GM21737 (cell line): Measurements from ENCODE around the gene APH1A.
A peak's percentile ranks its signal among the peaks of the same experiment; 100 is the strongest.
"Not testable (repeated sequence)": the region's sequence is repeated elsewhere in the genome, so short reads cannot be mapped to it uniquely, and the experiment has no call there.

Experiments
- ATAC-seq: cut with Tn5 transposase; IDR thresholded peaks from one replicate; pipeline ENCODE4 v1.9.1; 2021; ENCODE audit warnings: mild to moderate bottlenecking, moderate library complexity; ENCODE audit not compliant: unreplicated experiment

APH1A gene

GRCh38 chr1:150269451-150269850 lies 635 bp upstream of the APH1A start:
- ATAC-seq: no peak

- ATAC-seq: peak; percentile 15
Observed at GRCh38 chr1:150268340-150268704, 494 bp downstream of the APH1A start.

- no peak for ATAC-seq
Observed at GRCh38 chr1:150267896-150268295, 920 bp downstream of the APH1A start.

GRCh38 chr1:150263549-150263948 lies 5.3 kb downstream of the APH1A start:
- no peak for ATAC-seq

GRCh38 chr1:150262388-150263320 lies 6.2 kb downstream of the APH1A start:
- no peak for ATAC-seq

DNA sequence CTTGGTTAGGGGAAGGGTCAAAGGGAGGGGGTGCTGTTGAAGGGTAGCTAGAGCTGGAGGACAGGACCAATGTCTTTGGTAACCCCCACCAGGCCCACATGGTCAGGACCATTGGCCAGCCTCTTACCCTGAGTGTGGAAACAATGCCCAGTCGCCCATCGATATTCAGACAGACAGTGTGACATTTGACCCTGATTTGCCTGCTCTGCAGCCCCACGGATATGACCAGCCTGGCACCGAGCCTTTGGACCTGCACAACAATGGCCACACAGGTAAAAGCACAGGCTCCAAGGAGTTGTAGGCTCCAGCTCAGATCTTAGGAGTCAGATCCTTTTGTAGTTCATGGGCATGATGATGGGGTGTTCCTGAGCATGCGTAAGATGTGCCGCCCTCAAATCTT lies 7.4 kb downstream of the APH1A start:
- ATAC-seq: no peak

DNA sequence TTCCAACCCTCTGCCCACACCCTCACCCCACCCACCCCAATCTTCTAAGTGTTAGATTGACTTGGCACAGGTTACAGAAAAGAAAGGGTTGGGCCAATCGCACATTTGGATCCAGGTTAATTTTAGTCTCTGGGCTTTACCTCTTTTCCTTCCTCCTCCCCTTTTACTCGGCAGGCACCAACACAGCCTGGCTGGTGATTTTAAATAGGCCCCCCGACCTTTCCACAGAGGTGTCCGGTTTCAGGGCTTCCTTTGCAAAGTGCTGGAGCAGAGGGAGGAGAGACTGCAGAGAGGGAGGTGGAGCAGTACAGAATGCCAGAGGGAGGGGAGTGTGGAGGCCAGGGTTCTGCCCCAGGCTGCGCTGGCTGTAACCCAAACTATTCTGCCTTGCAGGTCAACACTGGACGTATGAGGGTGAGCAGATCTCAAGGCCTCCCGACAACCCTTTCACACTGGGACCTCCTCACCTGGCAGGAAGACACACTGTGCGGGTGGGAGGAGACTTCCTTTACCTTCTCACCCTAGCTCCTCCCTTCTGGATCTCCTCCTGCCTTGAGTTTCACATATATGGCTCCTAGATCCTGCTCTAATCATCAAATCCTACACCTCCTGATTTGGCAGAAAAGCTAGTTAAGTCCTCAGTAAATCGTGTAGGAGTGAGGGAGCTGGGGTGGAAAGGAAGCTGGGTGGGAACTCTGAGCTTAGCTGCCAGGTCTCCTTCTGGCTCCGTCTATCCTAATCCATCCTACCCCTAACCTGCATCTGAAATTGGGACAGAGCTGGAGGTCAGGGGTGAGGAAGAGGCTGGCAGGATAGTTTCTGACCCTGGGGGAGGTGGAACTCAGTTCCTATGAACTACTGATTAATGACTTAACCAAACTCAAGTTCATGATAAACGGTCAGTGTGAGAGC lies 8.8 kb downstream of the APH1A start:
- ATAC-seq: no peak

GRCh38 chr1:150259217-150259616 lies 9.6 kb downstream of the APH1A start:
- no peak for ATAC-seq

- no peak for ATAC-seq
Observed at GRCh38 chr1:150257624-150258585, 10.9 kb downstream of the APH1A start, which contains the start of gene CA14. Gene CA14, plus strand, starts transcription at chr1:150257774. Its CDS starts 355 bp downstream, at chr1:150258129.

GRCh38 chr1:150256554-150257341 lies 12.1 kb downstream of the APH1A start:
- no peak for ATAC-seq

GRCh38 chr1:150256198-150256553 lies 12.6 kb downstream of the APH1A start:
- no peak for ATAC-seq

- no peak for ATAC-seq
Observed at GRCh38 chr1:150249936-150250335, 18.9 kb downstream of the APH1A start.

DNA sequence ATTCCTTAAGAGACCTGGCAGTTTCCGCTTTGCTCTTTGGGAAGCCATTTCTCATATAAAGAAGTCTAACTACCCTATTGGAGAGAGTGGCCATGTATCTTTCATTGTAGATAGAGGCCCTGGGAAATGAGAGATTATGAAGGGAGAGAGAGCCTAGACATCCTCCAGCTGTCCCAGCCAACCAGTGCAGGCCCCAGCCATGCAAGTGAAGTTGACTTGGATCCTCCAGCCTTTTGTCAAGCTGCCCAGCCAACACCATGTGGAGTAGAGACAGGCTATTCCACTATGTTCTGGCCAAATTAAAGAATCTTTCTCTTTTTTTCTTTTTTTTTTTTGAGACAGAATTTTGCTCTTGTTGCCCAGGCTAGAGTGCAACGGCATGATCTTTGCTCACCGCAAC lies 25.8 kb downstream of the APH1A start:
- no peak for ATAC-seq

GRCh38 chr1:150237746-150238145 lies 31.1 kb downstream of the APH1A start:
- no peak for ATAC-seq

GRCh38 chr1:150237176-150237575 lies 31.6 kb downstream of the APH1A start:
- ATAC-seq: not testable (repeated sequence)

DNA sequence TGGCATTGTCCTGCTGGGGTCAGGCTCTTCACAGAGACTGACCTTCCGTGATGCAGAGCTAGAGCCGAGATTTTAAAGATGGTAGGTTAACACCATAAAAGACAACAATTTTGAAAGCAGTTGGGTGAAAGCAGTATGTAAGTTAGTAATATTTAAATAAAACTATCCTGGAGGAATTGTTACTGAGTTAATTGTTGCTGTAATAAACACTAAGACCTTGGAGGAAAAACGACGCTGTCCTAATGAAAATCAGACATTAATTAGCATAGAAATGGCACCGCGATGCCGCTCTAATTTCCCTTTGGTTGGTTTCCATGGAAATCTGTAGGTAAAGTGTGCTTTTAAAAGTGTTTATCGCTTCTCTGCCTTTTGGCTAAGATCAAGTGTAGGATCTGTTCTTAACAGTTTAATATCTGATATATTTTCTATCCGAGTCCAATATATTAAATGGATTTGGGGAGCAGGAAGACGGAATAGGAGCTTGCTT lies 32.2 kb downstream of the APH1A start:
- ATAC-seq: no peak

- ATAC-seq: peak; percentile 82
Observed at GRCh38 chr1:150235852-150236613, 32.8 kb downstream of the APH1A start, which contains the start of gene ANP32E. Gene ANP32E, minus strand, starts transcription at chr1:150236112. Its CDS starts 326 bp downstream, at chr1:150235786.

DNA sequence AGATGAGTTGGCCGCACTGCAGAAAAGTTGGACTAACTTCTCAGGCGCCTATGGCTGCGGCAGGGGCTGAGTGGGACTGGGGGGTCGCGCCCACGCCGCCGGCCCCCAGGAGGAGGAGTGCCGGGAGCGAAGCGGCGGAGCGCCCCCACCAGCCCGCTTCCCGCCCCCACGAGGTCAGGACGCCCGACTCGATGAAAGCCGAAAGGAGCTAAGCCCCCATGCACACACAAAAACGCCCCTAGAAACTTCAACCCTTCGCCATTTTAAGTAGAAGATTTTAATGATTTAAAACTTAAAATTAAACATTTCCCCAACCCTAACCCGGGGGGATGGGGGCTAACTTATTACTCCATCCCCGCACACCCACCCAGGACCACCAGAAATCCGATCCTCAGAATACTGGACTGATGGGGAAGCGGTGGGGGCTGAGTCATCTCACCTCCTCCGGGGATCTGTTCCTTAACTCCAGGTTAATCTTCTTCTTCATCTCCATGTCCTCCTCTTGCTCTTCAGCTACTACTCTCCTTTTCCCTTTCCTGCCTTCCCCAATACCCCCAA lies 33.4 kb downstream of the APH1A start:
- no peak for ATAC-seq
